ENCODE results near the gene ACLY. TPM values are rescaled to one million over a fixed set of nuclear protein-coding genes. Genes with fewer than 3 reads are reported as not detected.

ACLY gene
- total and polyA plus RNA-seq, 2 donors (not counting 1 experiment from before 2014, with no cell fraction given) = 40.2 to 91.5 TPM

DNA sequence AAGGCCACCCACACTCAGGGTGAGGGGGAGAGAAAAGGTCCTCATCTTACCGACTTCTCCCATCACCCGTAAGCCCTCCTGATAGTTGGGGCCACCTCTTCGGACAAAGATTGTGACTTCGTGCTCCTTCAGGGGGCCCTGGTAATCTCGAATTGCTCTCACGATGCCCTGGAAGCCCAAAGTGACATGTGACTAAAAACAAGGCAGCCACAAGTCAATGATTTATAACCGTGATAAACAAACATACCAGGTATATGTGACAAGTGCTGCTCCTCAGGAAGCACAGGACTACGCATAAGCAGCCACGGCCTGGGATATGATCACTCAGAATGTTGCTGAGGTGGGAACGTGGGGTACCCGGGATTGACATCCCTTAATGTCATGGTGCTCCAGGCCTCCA, 17.1 kb downstream of the ACLY start:
- H3K79me2 ChIP-seq (ENCODE audit: control insufficient read depth, insufficient read depth, low read length) = peaks cover 4% of the 10 kb centered on the region
- H3K27ac Mint-ChIP-seq = no peak overlapping the region
- no peaks in the 10 kb centered on the region for H3K9me3 ChIP-seq (ENCODE audit: control extremely low read depth in 1 of 3, control insufficient read depth in 2 of 3, insufficient read depth in 1 of 3, low read length in 2 of 3)
- H3K9me3 Mint-ChIP-seq (ENCODE audit: insufficient read depth) = no peaks in the 10 kb centered on the region
- H3K4me1 ChIP-seq (ENCODE audit: control insufficient read depth in 2 of 2, insufficient read depth in 2 of 2, low read length in 2 of 2) = no peaks in the 10 kb centered on the region
- no peak overlapping the region for H3K4me3 ChIP-seq (ENCODE audit: control extremely low read depth in 1 of 5, extremely low read depth in 1 of 5, insufficient read depth in 1 of 5, low read depth in 2 of 5, low read length in 4 of 5)
- intact Hi-C loops (cut with micrococcal nuclease) = no loop called here
- peaks cover 1 to 71% of the 10 kb centered on the region in 2 experiments for H3K36me3 ChIP-seq (replicated peaks in 1 of 2; ENCODE audit: control extremely low read depth in 1 of 2, control insufficient read depth in 1 of 2, extremely low read depth in 1 of 2, insufficient read depth in 2 of 2, low read length in 1 of 2)
- ATAC-seq (ENCODE audit: low read depth) (no peak), DNase-seq (no peak)
- H3K27me3 Mint-ChIP-seq = no peaks in the 10 kb centered on the region
- H4K20me1 ChIP-seq (ENCODE audit: control insufficient read depth, insufficient read depth, low read length, poor library complexity, severe bottlenecking) = no peaks in the 10 kb centered on the region
- H3K27ac ChIP-seq (ENCODE audit: low read length in 2 of 2) = no peak overlapping the region
- no peak overlapping the region for H3K4me2 ChIP-seq (replicated peaks; ENCODE audit: low read depth, low read length, poor library complexity, severe bottlenecking)
- H3K4me1 Mint-ChIP-seq = no peaks in the 10 kb centered on the region
- TF ChIP-seq, protein P1, sequence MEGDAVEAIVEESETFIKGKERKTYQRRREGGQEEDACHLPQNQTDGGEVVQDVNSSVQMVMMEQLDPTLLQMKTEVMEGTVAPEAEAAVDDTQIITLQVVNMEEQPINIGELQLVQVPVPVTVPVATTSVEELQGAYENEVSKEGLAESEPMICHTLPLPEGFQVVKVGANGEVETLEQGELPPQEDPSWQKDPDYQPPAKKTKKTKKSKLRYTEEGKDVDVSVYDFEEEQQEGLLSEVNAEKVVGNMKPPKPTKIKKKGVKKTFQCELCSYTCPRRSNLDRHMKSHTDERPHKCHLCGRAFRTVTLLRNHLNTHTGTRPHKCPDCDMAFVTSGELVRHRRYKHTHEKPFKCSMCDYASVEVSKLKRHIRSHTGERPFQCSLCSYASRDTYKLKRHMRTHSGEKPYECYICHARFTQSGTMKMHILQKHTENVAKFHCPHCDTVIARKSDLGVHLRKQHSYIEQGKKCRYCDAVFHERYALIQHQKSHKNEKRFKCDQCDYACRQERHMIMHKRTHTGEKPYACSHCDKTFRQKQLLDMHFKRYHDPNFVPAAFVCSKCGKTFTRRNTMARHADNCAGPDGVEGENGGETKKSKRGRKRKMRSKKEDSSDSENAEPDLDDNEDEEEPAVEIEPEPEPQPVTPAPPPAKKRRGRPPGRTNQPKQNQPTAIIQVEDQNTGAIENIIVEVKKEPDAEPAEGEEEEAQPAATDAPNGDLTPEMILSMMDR (IDR thresholded peaks at IDR 0.05) = no peak
- no peak for TF ChIP-seq EZH2 (IDR thresholded peaks at IDR 0.05; ENCODE audit: borderline replicate concordance, insufficient read depth, low read depth, low read length, poor library complexity, severe bottlenecking)
- no peaks in the 10 kb centered on the region for H3K27me3 ChIP-seq (replicated peaks in 1 of 4; ENCODE audit: control extremely low read depth in 1 of 4, control insufficient read depth in 3 of 4, insufficient read depth in 4 of 4, low read length in 3 of 4)
- no peak overlapping the region for H2AFZ ChIP-seq (ENCODE audit: insufficient read depth, low read depth, low read length, poor library complexity, severe bottlenecking)
- ChIA-PET POLR2A (no interaction called here), CTCF (no interaction called here)
- WGBS (ENCODE audit: insufficient coverage) = 95% methylated on average over 6 of the region's 11 CpGs
- no peak overlapping the region for H3K4me3 Mint-ChIP-seq
- no peak overlapping the region for H3K9ac ChIP-seq (ENCODE audit: low read length)

DNA sequence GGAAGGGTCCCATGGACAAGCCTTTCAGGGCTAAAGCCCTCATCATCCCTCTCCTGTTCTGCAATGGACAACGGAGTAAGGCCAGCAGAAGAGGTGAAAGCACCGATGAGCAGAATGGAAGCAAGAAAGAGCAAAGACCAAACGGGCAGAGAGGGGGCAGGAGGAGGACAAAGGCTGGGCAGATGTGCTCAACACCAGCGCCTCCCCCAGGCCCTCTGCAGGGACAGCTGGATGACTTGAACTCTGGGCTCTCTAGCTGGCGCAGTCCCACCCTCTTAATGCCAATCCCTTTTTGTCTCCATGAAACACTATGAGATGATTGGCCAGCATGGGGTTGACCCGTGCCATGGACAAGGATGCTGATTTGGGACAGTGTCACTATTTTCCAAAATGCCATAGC, 22.0 kb downstream of the ACLY start:
- WGBS (ENCODE audit: insufficient coverage) = 98% methylated on average over 5 of the region's 6 CpGs
- POLR2A ChIA-PET = no interaction called here

More for the DNA sequence above, 22.0 kb downstream of the ACLY start:
- ATAC-seq (ENCODE audit: low read depth) = no peak
- Histone ChIP-seq H3K4me3 (ENCODE audit: control extremely low read depth in 1 of 5, extremely low read depth in 1 of 5, insufficient read depth in 1 of 5, low read depth in 2 of 5, low read length in 4 of 5) (no peak overlapping the region), H2AFZ (ENCODE audit: insufficient read depth, low read depth, low read length, poor library complexity, severe bottlenecking) (no peak overlapping the region), H3K4me1 (ENCODE audit: control insufficient read depth in 2 of 2, insufficient read depth in 2 of 2, low read length in 2 of 2) (no peaks in the 10 kb centered on the region), H3K9ac (ENCODE audit: low read length) (no peak overlapping the region), H3K27ac (ENCODE audit: low read length in 2 of 2) (no peak overlapping the region), H3K36me3 (replicated peaks in 1 of 2; ENCODE audit: control extremely low read depth in 1 of 2, control insufficient read depth in 1 of 2, extremely low read depth in 1 of 2, insufficient read depth in 2 of 2, low read length in 1 of 2) (peaks cover 0 to 71% of the 10 kb centered on the region in 2 experiments), H4K20me1 (ENCODE audit: control insufficient read depth, insufficient read depth, low read length, poor library complexity, severe bottlenecking) (no peaks in the 10 kb centered on the region), H3K4me2 (replicated peaks; ENCODE audit: low read depth, low read length, poor library complexity, severe bottlenecking) (no peak overlapping the region), H3K9me3 (ENCODE audit: control extremely low read depth in 1 of 3, control insufficient read depth in 2 of 3, insufficient read depth in 1 of 3, low read length in 2 of 3) (no peaks in the 10 kb centered on the region), H3K79me2 (ENCODE audit: control insufficient read depth, insufficient read depth, low read length) (peaks cover 4% of the 10 kb centered on the region), H3K27me3 (replicated peaks in 1 of 4; ENCODE audit: control extremely low read depth in 1 of 4, control insufficient read depth in 3 of 4, insufficient read depth in 4 of 4, low read length in 3 of 4) (no peaks in the 10 kb centered on the region)
- intact Hi-C loops (cut with micrococcal nuclease) = no loop called here
- H3K27ac Mint-ChIP-seq = no peak overlapping the region
- TF ChIP-seq, protein P1 (IDR thresholded peaks at IDR 0.05) = no peak
- no peak for TF ChIP-seq EZH2 (IDR thresholded peaks at IDR 0.05; ENCODE audit: borderline replicate concordance, insufficient read depth, low read depth, low read length, poor library complexity, severe bottlenecking)
- no peaks in the 10 kb centered on the region for H3K9me3 Mint-ChIP-seq (ENCODE audit: insufficient read depth)
- CTCF ChIA-PET = no interaction called here
- DNase-seq = no peak
- no peak overlapping the region for H3K4me3 Mint-ChIP-seq
- H3K27me3 Mint-ChIP-seq = no peaks in the 10 kb centered on the region
- no peaks in the 10 kb centered on the region for H3K4me1 Mint-ChIP-seq
